HG03342 (cell line): Measurements from ENCODE around the gene IL9.
"Not testable (repeated sequence)": the region's sequence is repeated elsewhere in the genome, so short reads cannot be mapped to it uniquely, and the experiment has no call there.

ENCODE experiments used
- ATAC-seq: cut with Tn5 transposase; IDR thresholded peaks from one replicate; pipeline ENCODE4 v1.9.1; 2021; ENCODE audit warnings: mild to moderate bottlenecking, moderate library complexity; ENCODE audit not compliant: unreplicated experiment

Gene IL9

GRCh38 chr5:135869276-135869675 lies 26.4 kb downstream of the IL9 start:
- no peak for ATAC-seq

DNA sequence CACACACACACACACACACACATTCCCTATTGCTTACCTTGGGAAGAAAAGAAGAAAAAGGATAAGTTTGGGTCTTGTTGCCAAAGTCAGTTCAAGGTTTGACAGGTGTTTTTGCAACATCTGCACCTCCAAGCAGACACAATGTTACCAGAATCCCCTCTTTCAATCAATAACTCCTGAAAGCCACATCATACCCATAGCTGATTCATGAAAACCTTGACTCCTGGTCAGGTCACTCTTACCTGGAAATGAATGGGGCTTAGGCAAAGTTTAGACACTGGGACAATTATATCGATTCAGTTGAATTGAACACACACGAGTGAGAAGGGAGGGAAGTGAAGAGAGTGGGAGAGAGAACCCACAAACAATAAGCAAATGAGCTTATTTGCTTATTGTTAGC lies 27.0 kb downstream of the IL9 start:
- no peak for ATAC-seq

DNA sequence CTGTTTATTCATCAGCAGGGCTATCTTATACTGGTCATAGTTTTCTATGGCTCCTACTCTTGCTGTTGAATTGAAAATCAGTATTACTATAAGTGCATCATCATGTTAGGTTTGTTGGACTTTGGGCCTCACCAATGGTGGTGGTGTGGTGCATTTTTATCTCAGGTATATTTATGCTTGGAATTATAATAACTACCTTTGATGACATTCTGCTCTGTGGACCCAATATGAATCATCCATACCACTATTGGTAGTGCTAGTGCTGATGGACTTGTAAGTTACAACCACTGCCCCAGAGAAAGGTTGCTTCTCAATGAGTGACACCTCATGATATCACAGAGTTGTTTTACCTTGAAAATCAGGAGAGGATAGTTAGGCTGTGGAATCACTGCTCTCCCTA lies 28.0 kb downstream of the IL9 start:
- no peak for ATAC-seq

DNA sequence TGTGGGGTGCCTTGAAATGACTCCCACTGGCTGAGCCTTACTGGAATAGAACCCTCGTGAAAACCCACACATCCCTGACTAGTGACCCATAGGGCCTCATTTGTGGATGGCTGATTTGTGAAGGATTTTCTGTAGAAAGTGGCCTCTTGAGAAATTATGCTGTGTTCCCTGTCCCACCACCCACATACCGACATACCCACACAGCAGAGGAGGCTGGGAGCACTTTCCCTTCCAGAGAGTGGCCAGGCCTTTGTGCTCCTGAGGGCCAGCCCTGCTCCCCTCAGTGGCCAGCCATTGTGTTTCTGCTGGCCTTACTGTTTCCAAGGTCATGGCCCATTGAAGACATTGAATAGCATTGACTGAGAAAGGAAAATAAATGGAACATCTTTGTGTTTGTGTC lies 29.6 kb downstream of the IL9 start:
- no peak for ATAC-seq

GRCh38 chr5:135864503-135865435 lies 30.9 kb downstream of the IL9 start:
- no peak for ATAC-seq

- ATAC-seq: no peak
These were observed 32.9 kb downstream of the IL9 start for GRCh38 chr5:135862744-135863143.

DNA sequence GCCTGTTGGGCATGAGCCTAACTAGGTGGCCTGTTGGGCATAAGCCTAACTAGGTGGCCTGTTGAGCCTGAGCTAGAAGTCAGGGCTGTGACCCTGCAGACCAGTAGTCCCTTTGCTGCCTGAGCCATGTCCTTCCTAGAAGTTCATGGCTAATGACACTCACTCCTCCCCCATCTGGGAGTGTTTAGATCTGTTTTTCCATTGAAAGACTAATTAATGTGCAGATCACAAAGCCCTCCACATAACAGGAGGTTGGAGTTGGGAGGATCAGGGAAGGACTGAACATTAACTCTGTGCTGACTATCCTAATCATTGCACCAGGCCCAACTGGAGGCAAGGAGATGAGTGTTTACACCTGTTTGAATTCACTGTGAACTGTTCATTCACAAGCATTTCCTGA lies 33.6 kb downstream of the IL9 start:
- ATAC-seq: no peak

DNA sequence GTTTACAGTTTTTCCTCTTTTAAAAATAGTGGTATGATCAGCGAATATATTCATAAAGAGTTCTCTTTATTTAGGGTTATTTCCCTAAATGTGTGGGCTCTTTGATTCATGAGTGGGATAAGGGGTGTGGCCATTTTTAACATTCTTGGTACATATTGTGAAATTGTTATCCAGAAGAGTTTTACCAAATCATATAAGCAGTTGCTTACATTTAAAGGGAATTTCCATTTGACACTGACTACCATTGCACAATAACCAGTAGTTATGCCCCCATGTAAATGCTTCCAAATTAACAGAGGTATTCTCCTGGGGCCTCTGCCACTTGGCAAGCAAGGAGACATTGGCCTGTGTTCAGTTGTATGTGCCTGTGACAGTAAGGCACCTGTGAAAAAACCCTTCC lies 34.0 kb downstream of the IL9 start:
- no peak for ATAC-seq

DNA sequence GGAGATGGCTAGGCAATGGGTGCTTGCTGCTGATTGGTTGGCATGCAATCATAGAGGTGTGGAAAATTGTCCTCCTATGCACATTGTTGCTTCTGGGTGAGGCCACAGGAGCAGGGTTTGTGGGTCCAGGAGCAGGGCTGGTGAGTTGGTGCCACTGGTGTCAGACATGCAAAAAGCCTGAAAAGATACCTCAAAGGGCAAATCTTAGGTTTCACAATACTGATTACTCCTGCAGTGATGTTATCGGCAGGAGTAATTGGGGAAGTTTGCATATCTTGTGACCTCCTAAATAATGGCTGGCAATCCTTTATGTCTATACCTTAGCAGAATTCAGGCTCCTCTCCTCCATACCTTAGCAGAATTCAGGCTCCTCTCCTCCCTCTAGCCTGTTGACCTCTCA lies 36.0 kb downstream of the IL9 start:
- ATAC-seq: no peak

GRCh38 chr5:135859186-135859585 lies 36.5 kb downstream of the IL9 start:
- ATAC-seq: not testable (repeated sequence)

DNA sequence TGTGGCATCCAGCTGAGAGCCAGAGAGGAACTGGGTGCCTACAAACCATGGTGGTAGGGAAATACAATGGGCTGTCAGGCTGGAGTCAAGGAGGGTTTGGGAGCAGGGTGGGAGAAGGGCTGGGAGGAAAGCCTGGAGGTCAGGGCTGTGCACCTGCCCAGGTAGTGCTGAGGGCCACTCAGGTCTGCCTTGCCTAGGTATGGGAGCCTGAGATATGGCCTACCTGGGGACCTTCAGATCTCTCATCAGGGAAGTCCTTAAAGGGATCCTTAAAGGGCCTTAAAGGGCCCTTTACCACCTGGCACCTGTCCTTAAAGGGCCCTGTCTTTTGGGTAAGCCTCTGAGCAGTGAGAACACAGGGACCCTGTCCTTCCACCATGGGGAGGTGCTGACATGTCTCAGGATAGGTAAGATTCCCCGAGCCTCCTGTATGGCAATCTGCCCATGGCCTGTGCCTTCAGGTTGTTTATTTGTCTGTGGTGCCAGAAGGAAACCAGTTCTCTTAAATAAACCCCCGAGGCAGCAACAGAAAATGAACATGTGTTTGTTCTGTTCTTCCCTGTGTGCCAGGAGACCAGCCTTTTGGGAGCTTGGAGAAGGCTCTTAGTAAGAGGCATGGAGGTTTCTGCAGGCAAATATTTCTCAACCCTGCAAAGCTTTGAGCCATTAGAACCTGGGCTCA lies 37.9 kb downstream of the IL9 start:
- ATAC-seq: no peak

DNA sequence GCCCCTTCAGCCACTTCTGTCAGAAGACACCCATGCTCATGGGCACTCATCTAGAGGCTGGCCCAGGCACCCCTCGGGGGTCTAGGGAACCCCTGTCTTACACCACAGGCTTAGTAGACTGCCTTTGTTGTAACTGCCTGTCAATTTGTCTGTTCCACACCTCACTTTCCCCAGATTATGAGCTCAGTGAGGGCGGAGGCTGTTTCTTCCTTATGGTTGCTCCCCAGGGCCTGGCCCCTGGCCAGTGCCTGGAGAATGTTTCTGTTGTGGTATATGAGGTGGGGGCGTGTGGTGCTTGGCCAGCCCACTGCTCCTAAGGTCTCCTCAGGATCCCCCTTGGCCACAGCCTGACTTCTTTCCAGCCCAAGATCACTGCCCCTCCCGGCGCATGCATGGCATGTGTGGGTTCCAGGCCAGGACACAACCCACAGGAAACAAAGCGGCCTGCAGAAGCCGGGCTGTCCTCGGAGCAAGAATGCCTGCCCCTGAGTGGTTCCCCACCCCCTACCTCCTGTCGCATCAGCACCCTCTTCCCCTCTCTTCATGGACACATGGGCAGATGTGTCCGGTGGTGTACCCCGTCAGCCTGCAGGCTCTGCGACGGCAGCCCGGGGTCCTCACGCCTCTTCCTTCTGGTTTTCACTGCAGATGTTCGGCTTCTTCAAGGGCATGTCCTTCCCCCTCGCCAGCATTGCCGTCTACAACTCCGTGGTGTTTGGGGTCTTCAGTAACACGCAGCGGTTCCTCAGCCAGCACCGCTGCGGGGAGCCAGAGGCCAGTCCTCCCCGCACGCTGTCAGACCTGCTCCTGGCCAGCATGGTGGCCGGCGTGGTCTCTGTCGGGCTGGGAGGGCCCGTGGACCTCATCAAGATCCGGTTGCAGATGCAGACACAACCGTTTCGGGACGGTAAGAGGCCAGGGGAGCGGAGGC lies 43.5 kb downstream of the IL9 start:
- no peak for ATAC-seq

DNA sequence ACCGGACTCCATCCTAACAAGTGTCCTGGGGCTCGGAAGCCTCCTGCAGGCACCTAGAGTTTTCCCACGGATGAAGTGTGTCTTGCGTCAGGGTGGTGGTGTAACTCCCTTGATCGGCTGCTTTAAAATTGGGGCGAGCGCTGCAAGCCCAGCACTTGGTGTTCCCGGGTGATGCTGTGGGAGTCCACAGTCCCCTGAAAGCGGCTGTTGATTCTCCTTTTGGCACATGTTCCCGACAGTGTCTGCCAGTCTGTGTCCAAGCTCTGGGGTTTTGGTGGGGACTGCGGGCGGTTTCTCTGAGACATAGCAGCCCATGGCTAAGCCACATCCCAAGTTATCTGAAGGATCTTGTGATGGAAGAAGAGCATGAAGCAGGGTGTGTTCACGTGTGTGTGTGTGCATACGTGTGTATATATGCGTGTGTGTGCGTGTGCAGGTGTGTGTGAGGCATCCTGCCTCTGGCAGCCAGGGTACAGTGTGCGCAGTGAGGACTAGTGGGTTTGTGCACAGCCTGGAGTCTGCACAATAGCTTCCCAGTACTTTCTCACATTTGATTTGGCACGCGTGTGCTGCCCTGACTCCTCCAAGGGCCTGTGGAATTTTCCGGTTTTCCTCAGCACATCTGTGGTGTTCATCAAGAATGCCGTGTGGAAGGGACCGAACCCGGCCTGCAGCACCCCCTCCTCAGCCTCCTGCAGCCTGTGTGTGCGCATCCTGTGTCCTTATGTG lies 44.3 kb downstream of the IL9 start:
- no peak for ATAC-seq

- ATAC-seq: no peak
These were observed 45.0 kb downstream of the IL9 start for GRCh38 chr5:135850671-135851070.

GRCh38 chr5:135850231-135850630 lies 45.4 kb downstream of the IL9 start:
- no peak for ATAC-seq

- ATAC-seq: no peak
These were observed 47.7 kb downstream of the IL9 start for GRCh38 chr5:135847976-135848375.

GRCh38 chr5:135846311-135846710 lies 49.3 kb downstream of the IL9 start:
- no peak for ATAC-seq

GRCh38 chr5:135843571-135844337 lies 51.9 kb downstream of the IL9 start:
- ATAC-seq: no peak

DNA sequence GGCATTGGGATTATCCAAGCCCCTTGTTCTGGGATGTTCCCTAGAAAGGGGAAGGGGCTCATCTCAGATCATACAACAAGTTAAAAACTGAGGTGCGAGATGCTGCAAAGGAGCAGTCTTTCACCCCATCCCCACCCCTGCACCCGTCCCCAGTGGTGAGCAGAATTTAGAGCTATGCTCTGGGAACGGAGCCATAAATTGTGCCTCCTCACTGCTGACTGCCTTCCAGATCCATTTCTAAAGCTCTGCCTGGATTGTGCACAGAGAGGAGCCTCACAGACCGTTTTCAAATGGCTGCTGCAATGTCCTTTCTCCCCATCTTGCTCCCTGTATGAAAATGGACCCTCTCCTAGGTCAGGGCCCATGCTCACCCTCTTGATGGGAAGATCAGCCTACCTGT lies 52.9 kb downstream of the IL9 start:
- no peak for ATAC-seq
